H9 (cell line): ENCODE results near the gene RRAGC. TPM values are rescaled to one million over a fixed set of nuclear protein-coding genes. Genes with fewer than 3 reads are reported as not detected.

Experiments
- DNase-seq: peaks from one replicate; pipeline ENCODE4 v3.0.0-alpha.2; 2017
- H2AFZ ChIP-seq: one replicate; pipeline ENCODE4 v1.6.1; 2013; ENCODE audit warnings: mild to moderate bottlenecking, low read length, control low read depth, moderate library complexity
- H2AK5ac ChIP-seq: 2 replicates; pipeline ENCODE4 v1.6.1; 2013; ENCODE audit warnings: low read length, control low read depth, mixed read lengths; ENCODE audit not compliant: insufficient read length
- H2BK120ac ChIP-seq: one replicate; pipeline ENCODE4 v1.6.1; 2013; ENCODE audit warnings: low read depth, mild to moderate bottlenecking, low read length, control low read depth, inconsistent platforms; ENCODE audit not compliant: poor library complexity, severe bottlenecking
- H2BK12ac ChIP-seq: 2 replicates; pipeline ENCODE4 v1.6.1; 2013; ENCODE audit warnings: low read length, control low read depth, mixed read lengths, low read depth; ENCODE audit not compliant: insufficient read length
- H2BK15ac ChIP-seq: 2 replicates; pipeline ENCODE4 v1.6.1; 2013; ENCODE audit warnings: low read depth, low read length, control low read depth
- H2BK20ac ChIP-seq: one replicate; pipeline ENCODE4 v1.6.1; 2013; ENCODE audit warnings: low read depth, mild to moderate bottlenecking, low read length, control low read depth, inconsistent platforms; ENCODE audit not compliant: poor library complexity, severe bottlenecking
- H2BK5ac ChIP-seq: 2 replicates; pipeline ENCODE4 v1.6.1; 2013; ENCODE audit warnings: low read length, control low read depth, mixed read lengths; ENCODE audit not compliant: insufficient read length
- H3K14ac ChIP-seq: 2 replicates; pipeline ENCODE4 v1.6.1; 2013; ENCODE audit warnings: low read length, control low read depth; ENCODE audit not compliant: insufficient read depth
- H3K18ac ChIP-seq: 2 replicates; pipeline ENCODE4 v1.6.1; 2013; ENCODE audit warnings: low read depth, mild to moderate bottlenecking, mixed read lengths, low read length, control low read depth; ENCODE audit not compliant: insufficient read length
- H3K23ac ChIP-seq: 2 replicates; pipeline ENCODE4 v1.6.1; 2013; ENCODE audit warnings: low read length, control low read depth, mixed read lengths, low read depth; ENCODE audit not compliant: insufficient read length
- H3K23me2 ChIP-seq: 2 replicates; pipeline ENCODE4 v1.6.1; 2013; ENCODE audit warnings: low read depth, mild to moderate bottlenecking, mixed read lengths, low read length, control low read depth; ENCODE audit not compliant: insufficient read length, poor library complexity, severe bottlenecking
- H3K27ac ChIP-seq: 2 replicates; pipeline ENCODE4 v1.5.1; 2013; ENCODE audit warnings: low read length, control low read depth, mixed read lengths, low read depth; ENCODE audit not compliant: insufficient read length
- H3K27me3 ChIP-seq: 2 replicates; pipeline ENCODE4 v1.6.1; 2013; ENCODE audit warnings: low read length, control low read depth, inconsistent platforms; ENCODE audit not compliant: insufficient read depth
- H3K4ac ChIP-seq: 2 replicates; pipeline ENCODE4 v1.6.1; 2013; ENCODE audit warnings: low read depth, mild to moderate bottlenecking, control low read depth, inconsistent platforms, low read length, moderate library complexity
- H3K4me1 ChIP-seq: 2 replicates; pipeline ENCODE4 v1.6.1; 2013; ENCODE audit warnings: low read length, control low read depth, inconsistent platforms; ENCODE audit not compliant: insufficient read depth
- H3K4me2 ChIP-seq: 2 replicates; pipeline ENCODE4 v1.6.1; 2013; ENCODE audit warnings: low read length, control low read depth, mixed read lengths; ENCODE audit not compliant: insufficient read length, insufficient read depth
- H3K56ac ChIP-seq: 2 replicates; pipeline ENCODE4 v1.6.1; 2013; ENCODE audit warnings: low read depth, mild to moderate bottlenecking, mixed read lengths, low read length, control low read depth; ENCODE audit not compliant: insufficient read length
- H3K79me1 ChIP-seq: 2 replicates; pipeline ENCODE4 v1.6.1; 2013; ENCODE audit warnings: low read depth, mild to moderate bottlenecking, moderate library complexity, low read length, control low read depth, inconsistent platforms; ENCODE audit not compliant: insufficient read depth, poor library complexity, severe bottlenecking
- H3K79me2 ChIP-seq: 2 replicates; pipeline ENCODE4 v1.6.1; 2013; ENCODE audit warnings: low read length, control low read depth, inconsistent platforms; ENCODE audit not compliant: insufficient read depth
- H3K9ac ChIP-seq: 2 replicates; pipeline ENCODE4 v1.6.1; 2013; ENCODE audit warnings: low read length, control low read depth, mixed read lengths; ENCODE audit not compliant: insufficient read length; ENCODE audit errors: extremely low read depth
- H3K9me3 ChIP-seq: one replicate; pipeline ENCODE4 v1.6.1; 2013; ENCODE audit warnings: low read depth, low read length, inconsistent platforms; ENCODE audit not compliant: control insufficient read depth
- H3T11ph ChIP-seq: one replicate; pipeline ENCODE4 v1.6.1; 2013; ENCODE audit warnings: mild to moderate bottlenecking, low read length, control low read depth, inconsistent platforms
- H4K20me1 ChIP-seq: one replicate; pipeline ENCODE4 v1.6.1; 2013; ENCODE audit not compliant: control insufficient read depth, insufficient read length, insufficient read depth
- H4K5ac ChIP-seq: 2 replicates; pipeline ENCODE4 v1.6.1; 2013; ENCODE audit warnings: low read depth, mild to moderate bottlenecking, mixed read lengths, low read length, control low read depth; ENCODE audit not compliant: insufficient read length
- H4K8ac ChIP-seq: replicated peaks from 2 replicates; pipeline ENCODE4 v1.6.1; 2013; ENCODE audit warnings: low read length, control low read depth, mixed read lengths, low read depth; ENCODE audit not compliant: insufficient read length
- H4K91ac ChIP-seq: 2 replicates; pipeline ENCODE4 v1.6.1; 2013; ENCODE audit warnings: low read depth, mild to moderate bottlenecking, moderate library complexity, mixed read lengths, low read length, control low read depth; ENCODE audit not compliant: insufficient read length
- H3K27ac Mint-ChIP-seq, 3 experiments: 2 replicates in 2 of 3; 3 replicates in 1 of 3; pipeline ENCODE4 v1.8.0; 2020 to 2021; ENCODE audit warnings: mixed read lengths in 3 of 3, mild to moderate bottlenecking in 1 of 3, moderate library complexity in 1 of 3
- H3K27me3 Mint-ChIP-seq: 2 replicates; pipeline ENCODE4 v1.8.0; 2021; ENCODE audit warnings: low read depth, mild to moderate bottlenecking, moderate library complexity, mixed read lengths
- H3K36me3 Mint-ChIP-seq, 3 experiments: 2 replicates in 2 of 3; 3 replicates in 1 of 3; pipeline ENCODE4 v1.8.0; 2020 to 2021; ENCODE audit warnings: low read depth in 3 of 3, mixed read lengths in 3 of 3; ENCODE audit not compliant: insufficient read depth in 1 of 3
- H3K4me1 Mint-ChIP-seq, 2 experiments: 2 replicates each; pipeline ENCODE4 v1.8.0; 2020; ENCODE audit warnings: mixed read lengths in 2 of 2
- H3K4me3 Mint-ChIP-seq, 2 experiments: 2 replicates in 1 of 2; 3 replicates in 1 of 2; pipeline ENCODE4 v1.8.0; 2020 to 2021; ENCODE audit warnings: mild to moderate bottlenecking in 2 of 2, mixed read lengths in 2 of 2, moderate library complexity in 1 of 2
- H3K9me3 Mint-ChIP-seq, 2 experiments: 2 replicates in 1 of 2; 3 replicates in 1 of 2; pipeline ENCODE4 v1.8.0; 2020; ENCODE audit warnings: mild to moderate bottlenecking in 2 of 2, mixed read lengths in 2 of 2, moderate library complexity in 1 of 2
- WGBS: extraction: QIAGEN DNeasy Blood & Tissue Kit; methylation state at CpG from one replicate; pipeline ENCODE4 v1.1.7; 2013; ENCODE audit warnings: missing lambda C conversion rate, low lambda C conversion rate, mixed read lengths; ENCODE audit not compliant: insufficient read length; ENCODE audit errors: extremely low coverage; 5-methylcytosine and 5-hydroxymethylcytosine counted together
- total RNA-seq: library from RNA; stranded (reverse); gene quantifications from 2 replicates; pipeline ENCODE4 v1.2.1, GENCODE V29; 2021
- TF ChIP-seq, protein P1 (sequence below): fragments of 200-600 bp; sonication (generic); conservative IDR thresholded peaks from 3 replicates; pipeline ENCODE4 v1.8.0; 2021; ENCODE audit warnings: antibody characterized with exemption, mild to moderate bottlenecking

The RRAGC gene
- total RNA-seq, 1 experiment from 2014 or later: 17.9 TPM

DNA sequence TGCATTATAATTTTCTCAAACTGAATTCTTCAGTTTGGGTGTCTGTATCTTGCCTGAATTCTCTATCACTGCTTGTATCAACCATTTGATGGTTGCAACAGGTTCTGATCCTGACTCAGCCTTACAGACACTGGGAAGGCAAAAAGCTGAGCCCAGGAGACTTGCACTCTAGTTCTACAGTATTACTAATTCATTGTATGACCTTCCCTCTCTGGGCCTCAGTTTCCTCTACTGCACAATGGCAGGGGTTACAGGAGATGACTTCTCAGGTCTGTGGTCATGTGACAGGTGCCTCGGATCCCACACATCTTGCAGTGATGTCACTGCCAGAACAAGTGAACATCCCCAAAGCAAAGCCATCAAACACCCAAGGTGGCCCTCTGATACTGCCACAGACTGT, 38.7 kb downstream of the RRAGC start:
- no peak overlapping the region for H3K27ac Mint-ChIP-seq
- peaks cover 7 to 10% of the 10 kb centered on the region in 2 experiments; a peak in 4 of 5 replicates for H3K9me3 Mint-ChIP-seq
- peaks cover 9% of the 10 kb centered on the region for H3K23me2 ChIP-seq
- H2AFZ ChIP-seq: no peak overlapping the region
- H4K8ac ChIP-seq: no peak overlapping the region
- H4K91ac ChIP-seq: no peak overlapping the region
- H3K4me1 Mint-ChIP-seq: peaks cover 5 to 10% of the 10 kb centered on the region in 2 experiments
- H3K9ac ChIP-seq: no peak overlapping the region
- H3K4me3 Mint-ChIP-seq: no peak overlapping the region
- no peak overlapping the region for H3K4me2 ChIP-seq
- no peak overlapping the region for H3K56ac ChIP-seq
- no peaks in the 10 kb centered on the region for H3K79me2 ChIP-seq
- peaks cover 0 to 9% (median 3%) of the 10 kb centered on the region in 3 experiments; a peak in 3 of 7 replicates for H3K36me3 Mint-ChIP-seq
- no peak overlapping the region for H3K18ac ChIP-seq
- no peaks in the 10 kb centered on the region for H3K9me3 ChIP-seq
- no CpG with 5 or more reads among the region's 1 CpG for WGBS
- H3K27me3 ChIP-seq: peaks cover 9% of the 10 kb centered on the region
- no peak overlapping the region for H3K4ac ChIP-seq
- H2BK120ac ChIP-seq: no peak overlapping the region
- no peak overlapping the region for H2BK12ac ChIP-seq
- no peak overlapping the region for H2BK15ac ChIP-seq
- no peak overlapping the region for H3K23ac ChIP-seq
- TF ChIP-seq, protein P1, sequence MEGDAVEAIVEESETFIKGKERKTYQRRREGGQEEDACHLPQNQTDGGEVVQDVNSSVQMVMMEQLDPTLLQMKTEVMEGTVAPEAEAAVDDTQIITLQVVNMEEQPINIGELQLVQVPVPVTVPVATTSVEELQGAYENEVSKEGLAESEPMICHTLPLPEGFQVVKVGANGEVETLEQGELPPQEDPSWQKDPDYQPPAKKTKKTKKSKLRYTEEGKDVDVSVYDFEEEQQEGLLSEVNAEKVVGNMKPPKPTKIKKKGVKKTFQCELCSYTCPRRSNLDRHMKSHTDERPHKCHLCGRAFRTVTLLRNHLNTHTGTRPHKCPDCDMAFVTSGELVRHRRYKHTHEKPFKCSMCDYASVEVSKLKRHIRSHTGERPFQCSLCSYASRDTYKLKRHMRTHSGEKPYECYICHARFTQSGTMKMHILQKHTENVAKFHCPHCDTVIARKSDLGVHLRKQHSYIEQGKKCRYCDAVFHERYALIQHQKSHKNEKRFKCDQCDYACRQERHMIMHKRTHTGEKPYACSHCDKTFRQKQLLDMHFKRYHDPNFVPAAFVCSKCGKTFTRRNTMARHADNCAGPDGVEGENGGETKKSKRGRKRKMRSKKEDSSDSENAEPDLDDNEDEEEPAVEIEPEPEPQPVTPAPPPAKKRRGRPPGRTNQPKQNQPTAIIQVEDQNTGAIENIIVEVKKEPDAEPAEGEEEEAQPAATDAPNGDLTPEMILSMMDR: no peak
- no peak for DNase-seq
- no peak overlapping the region for H3K27ac ChIP-seq
- no peaks in the 10 kb centered on the region for H3K4me1 ChIP-seq
- no peaks in the 10 kb centered on the region for H3K79me1 ChIP-seq
- no peaks in the 10 kb centered on the region for H4K20me1 ChIP-seq
- no peak overlapping the region for H3T11ph ChIP-seq
- no peak overlapping the region for H3K14ac ChIP-seq
- no peak overlapping the region for H4K5ac ChIP-seq
- no peak overlapping the region for H2AK5ac ChIP-seq
- H2BK5ac ChIP-seq: no peak overlapping the region
- peaks cover 61% of the 10 kb centered on the region for H3K27me3 Mint-ChIP-seq
- H2BK20ac ChIP-seq: no peak overlapping the region
